SU-DHL-6 (cell line): ENCODE data around the gene RUFY4.

Experiments
- H2AFZ ChIP-seq: fragments of 200-600 bp; sonication (generic); 2 replicates; pipeline ENCODE4 v1.6.1; 2014; ENCODE audit warnings: low read depth, mild to moderate bottlenecking, moderate library complexity, mixed read lengths, antibody characterized with exemption, low read length; ENCODE audit not compliant: severe bottlenecking
- H3F3A ChIP-seq: fragments of 200-600 bp; shearing (Covaris generic); 2 replicates; pipeline ENCODE4 v1.6.0; 2016; ENCODE audit warnings: antibody characterized with exemption, mild to moderate bottlenecking; ENCODE audit not compliant: insufficient read depth
- H3K27ac ChIP-seq: fragments of 200-600 bp; sonication (generic); 2 replicates; pipeline ENCODE4 v1.5.1; 2016; ENCODE audit warnings: low read depth, mild to moderate bottlenecking, low read length, moderate library complexity, mixed read lengths
- H3K27me3 ChIP-seq: fragments of 200-600 bp; sonication (generic), shearing (Covaris generic); 2 replicates; pipeline ENCODE4 v1.6.0; 2014; ENCODE audit warnings: mild to moderate bottlenecking, low read length
- H3K36me3 ChIP-seq: fragments of 200-600 bp; sonication (generic); 2 replicates; pipeline ENCODE4 v1.6.1; 2014; ENCODE audit warnings: mild to moderate bottlenecking, low read length, mixed read lengths
- H3K4me2 ChIP-seq: fragments of 300-600, 200-600 bp; shearing (Covaris generic), sonication (generic); 2 replicates; pipeline ENCODE4 v1.6.0; 2014; ENCODE audit warnings: low read length, low read depth, mild to moderate bottlenecking; ENCODE audit not compliant: poor library complexity, severe bottlenecking
- H3K4me3 ChIP-seq: fragments of 200-600 bp; sonication (generic); 2 replicates; pipeline ENCODE4 v1.5.1; 2014; ENCODE audit warnings: antibody characterized with exemption, low read length, mild to moderate bottlenecking, mixed read lengths; ENCODE audit not compliant: insufficient read depth, poor library complexity, severe bottlenecking
- H3K79me2 ChIP-seq: fragments of 200-600 bp; sonication (generic); 2 replicates; pipeline ENCODE4 v1.6.1; 2014; ENCODE audit warnings: mild to moderate bottlenecking, low read length, moderate library complexity; ENCODE audit not compliant: insufficient read depth
- H3K9ac ChIP-seq: fragments of 200-600 bp; sonication (generic); 2 replicates; pipeline ENCODE4 v1.7.0; 2014; ENCODE audit warnings: mild to moderate bottlenecking, low read length
- H3K9me2 ChIP-seq: fragments of 200-600 bp; sonication (generic); replicated peaks from 2 replicates; pipeline ENCODE4 v1.6.1; 2014; ENCODE audit warnings: low read length; ENCODE audit not compliant: insufficient read depth
- H3K9me3 ChIP-seq: fragments of 200-600 bp; sonication (generic); 2 replicates; pipeline ENCODE4 v1.6.1; 2014; ENCODE audit warnings: low read length, mixed read lengths; ENCODE audit not compliant: insufficient read depth
- H4K20me1 ChIP-seq: fragments of 200-600 bp; sonication (generic); 2 replicates; pipeline ENCODE4 v1.6.1; 2014; ENCODE audit warnings: low read depth, mild to moderate bottlenecking, antibody characterized with exemption, low read length, moderate library complexity, mixed read lengths
- CTCF ChIP-seq: fragments of 200-600 bp; sonication (generic); IDR thresholded peaks from one replicate; pipeline ENCODE4 v1.5.1; 2017; ENCODE audit warnings: antibody characterized with exemption, mild to moderate bottlenecking, low read length, moderate library complexity; ENCODE audit not compliant: insufficient read depth, poor library complexity, severe bottlenecking
- EZH2phosphoT487 ChIP-seq: fragments of 200-600 bp; sonication (generic), shearing (Covaris generic); conservative IDR thresholded peaks from 2 replicates; pipeline ENCODE4 v1.6.1; 2018; ENCODE audit warnings: mild to moderate bottlenecking, antibody characterized with exemption, low read length, moderate library complexity, mixed read lengths

RUFY4 gene

GRCh38 chr2:218027426-218028188 is 41.4 kb upstream of the RUFY4 start:
- H3K4me2 ChIP-seq = no peak overlapping the region
- H3K9ac ChIP-seq = no peak overlapping the region
- TF ChIP-seq EZH2phosphoT487 (no peak), CTCF (no peak)
- H3K9me2 ChIP-seq = no peaks in the 10 kb centered on the region
- H3K36me3 ChIP-seq = no peaks in the 10 kb centered on the region
- no peaks in the 10 kb centered on the region for H4K20me1 ChIP-seq
- no peaks in the 10 kb centered on the region for H3F3A ChIP-seq
- H3K27ac ChIP-seq = no peak overlapping the region
- H3K4me3 ChIP-seq = no peak overlapping the region
- no peak overlapping the region for H2AFZ ChIP-seq
- H3K79me2 ChIP-seq = no peaks in the 10 kb centered on the region
- H3K9me3 ChIP-seq = no peaks in the 10 kb centered on the region
- no peaks in the 10 kb centered on the region for H3K27me3 ChIP-seq

- no peak overlapping the region for H3K27ac ChIP-seq
These were observed 40.9 kb upstream of the RUFY4 start for GRCh38 chr2:218028189-218028495.

GRCh38 chr2:218028562-218029348 is 40.3 kb upstream of the RUFY4 start:
- TF ChIP-seq CTCF = no peak
- no peak for TF ChIP-seq EZH2phosphoT487
- Histone ChIP-seq H4K20me1 (no peaks in the 10 kb centered on the region), H3F3A (no peaks in the 10 kb centered on the region), H2AFZ (no peak overlapping the region), H3K4me3 (no peak overlapping the region), H3K9ac (no peak overlapping the region), H3K36me3 (no peaks in the 10 kb centered on the region), H3K9me3 (no peaks in the 10 kb centered on the region), H3K4me2 (no peak overlapping the region), H3K27ac (no peak overlapping the region), H3K27me3 (no peaks in the 10 kb centered on the region), H3K9me2 (no peaks in the 10 kb centered on the region), H3K79me2 (no peaks in the 10 kb centered on the region)

More at GRCh38 chr2:218028189-218028495, 40.9 kb upstream of the RUFY4 start:
- Histone ChIP-seq H3K9ac (no peak overlapping the region), H3K4me3 (no peak overlapping the region), H3F3A (no peaks in the 10 kb centered on the region), H3K9me3 (no peaks in the 10 kb centered on the region), H3K4me2 (no peak overlapping the region), H4K20me1 (no peaks in the 10 kb centered on the region), H3K79me2 (no peaks in the 10 kb centered on the region), H3K9me2 (no peaks in the 10 kb centered on the region), H3K27me3 (no peaks in the 10 kb centered on the region), H2AFZ (no peak overlapping the region), H3K36me3 (no peaks in the 10 kb centered on the region)
- TF ChIP-seq CTCF (no peak), EZH2phosphoT487 (no peak)
